Esophagus muscularis mucosa (tissue), 4 donors: Measurements from ENCODE around the gene MYO1E. TPM values are rescaled to one million over a fixed set of nuclear protein-coding genes. Genes with fewer than 3 reads are reported as not detected.

Experiments used
- DNase-seq: peaks from one replicate; pipeline ENCODE4 v3.0.0-alpha.2; 2017; ENCODE audit errors: extremely low spot score
- H3K27ac ChIP-seq, 4 donors: fragments of 200-600 bp; sonication (generic); replicated peaks in 1 of 4; 1 replicate in 3 of 4; 2 replicates in 1 of 4; pipeline ENCODE4 v1.5.1; 2016 to 2019; ENCODE audit warnings: mild to moderate bottlenecking in 1 of 4
- H3K27me3 ChIP-seq, 4 donors: fragments of 200-600 bp; sonication (generic); one replicate each; pipeline versions ENCODE4 v1.5.1 to v1.6.0; 2016 to 2019
- H3K36me3 ChIP-seq, 4 donors: fragments of 200-600 bp; sonication (generic); one replicate each; pipeline ENCODE4 v1.5.1; 2016 to 2019
- H3K4me1 ChIP-seq, 4 donors: fragments of 200-600 bp; sonication (generic); one replicate each; pipeline ENCODE4 v1.5.1; 2016 to 2019
- H3K4me3 ChIP-seq, 4 donors: fragments of 200-600 bp; sonication (generic); 1 replicate in 2 of 4; 2 replicates in 2 of 4; pipeline ENCODE4 v1.5.1; 2016 to 2019; ENCODE audit warnings: mild to moderate bottlenecking in 4 of 4, moderate library complexity in 1 of 4
- H3K9me3 ChIP-seq, 4 donors: fragments of 200-600 bp; sonication (generic); 1 replicate in 3 of 4; 2 replicates in 1 of 4; pipeline ENCODE4 v1.5.1; 2016 to 2019
- EP300 ChIP-seq: sonication (generic); formaldehyde crosslinking; IDR thresholded peaks from one replicate; pipeline ENCODE4 v1.6.1; 2017; ENCODE audit warnings: antibody characterized with exemption
- POLR2A ChIP-seq: fragments of 450-650 bp; IDR thresholded peaks from one replicate; pipeline ENCODE4 v1.6.1; 2017; ENCODE audit warnings: antibody characterized with exemption, moderate library complexity, mild to moderate bottlenecking, low read depth
- POLR2AphosphoS5 ChIP-seq, 2 donors: sonication (generic); formaldehyde crosslinking; IDR thresholded peaks; one replicate each; pipeline ENCODE4 v1.6.1; 2017; ENCODE audit warnings: antibody characterized with exemption in 2 of 2
- WGBS: methylation state at CpG from one replicate; pipeline ENCODE4 v1.1.5; 2018; 5-methylcytosine and 5-hydroxymethylcytosine counted together
- intact Hi-C: fragments of 100-400 bp; cut with DNase I; formaldehyde crosslinking; loops from one replicate; pipeline ENCODE4 v1.15.1; 2023
- total RNA-seq, 4 donors: library from RNA; depleted of rRNA; stranded (reverse); fragments of >200 nt; gene quantifications; one replicate each; pipeline versions ENCODE4 v1.1.0 to v1.2.1, GENCODE V29; 2016
- TF ChIP-seq, protein P1 (sequence below), 3 experiments: fragments of 200-600 bp in 2 of 3; fragments of 450-650 bp in 1 of 3; sonication (generic) in 2 of 3; IDR thresholded peaks; one replicate each; pipeline ENCODE4 v1.5.1; 2017 to 2019; ENCODE audit warnings: antibody characterized with exemption in 3 of 3, mild to moderate bottlenecking in 2 of 3, moderate library complexity in 1 of 3

MYO1E gene
- total RNA-seq, 4 donors from 2014 or later, result 32.7 to 39.9 (median 37.6) TPM

DNA sequence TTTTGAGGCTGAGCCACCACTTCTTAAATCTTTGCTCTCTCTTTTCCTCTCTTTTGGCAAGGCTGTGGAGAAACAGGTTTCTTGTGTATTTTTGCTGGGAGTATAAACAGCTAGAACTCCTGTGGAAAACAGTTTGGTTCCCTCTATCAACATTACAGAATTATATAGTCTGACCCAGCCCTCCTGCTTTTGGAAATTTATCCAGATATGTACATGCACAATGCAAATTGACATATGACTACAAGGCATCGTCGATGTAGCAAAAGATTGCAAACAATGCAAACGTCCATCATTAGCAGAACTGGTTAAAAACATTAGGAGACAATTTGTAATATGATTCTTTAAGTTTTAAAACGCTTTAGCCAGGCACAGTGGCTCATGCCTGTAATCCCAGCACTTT is 12.5 kb upstream of the MYO1E start:
- 72% methylated on average over 4 of the region's 4 CpGs for WGBS
- no peak overlapping the region for H3K4me3 ChIP-seq
- no peak overlapping the region for H3K27ac ChIP-seq
- H3K4me1 ChIP-seq, result no peaks in the 10 kb centered on the region
- DNase-seq, result no peak
- H3K9me3 ChIP-seq, result no peaks in the 10 kb centered on the region
- intact Hi-C loops, result no loop called here
- TF ChIP-seq POLR2A (no peak), POLR2AphosphoS5 (IDR thresholded peaks at IDR 0.05) (no peak), EP300 (no peak)
- TF ChIP-seq, protein P1, sequence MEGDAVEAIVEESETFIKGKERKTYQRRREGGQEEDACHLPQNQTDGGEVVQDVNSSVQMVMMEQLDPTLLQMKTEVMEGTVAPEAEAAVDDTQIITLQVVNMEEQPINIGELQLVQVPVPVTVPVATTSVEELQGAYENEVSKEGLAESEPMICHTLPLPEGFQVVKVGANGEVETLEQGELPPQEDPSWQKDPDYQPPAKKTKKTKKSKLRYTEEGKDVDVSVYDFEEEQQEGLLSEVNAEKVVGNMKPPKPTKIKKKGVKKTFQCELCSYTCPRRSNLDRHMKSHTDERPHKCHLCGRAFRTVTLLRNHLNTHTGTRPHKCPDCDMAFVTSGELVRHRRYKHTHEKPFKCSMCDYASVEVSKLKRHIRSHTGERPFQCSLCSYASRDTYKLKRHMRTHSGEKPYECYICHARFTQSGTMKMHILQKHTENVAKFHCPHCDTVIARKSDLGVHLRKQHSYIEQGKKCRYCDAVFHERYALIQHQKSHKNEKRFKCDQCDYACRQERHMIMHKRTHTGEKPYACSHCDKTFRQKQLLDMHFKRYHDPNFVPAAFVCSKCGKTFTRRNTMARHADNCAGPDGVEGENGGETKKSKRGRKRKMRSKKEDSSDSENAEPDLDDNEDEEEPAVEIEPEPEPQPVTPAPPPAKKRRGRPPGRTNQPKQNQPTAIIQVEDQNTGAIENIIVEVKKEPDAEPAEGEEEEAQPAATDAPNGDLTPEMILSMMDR (IDR thresholded peaks at IDR 0.05), result no peak
- H3K36me3 ChIP-seq, result peaks cover 0 to 8% (median 0%) of the 10 kb centered on the region in 4 donors
- H3K27me3 ChIP-seq, result no peaks in the 10 kb centered on the region

- intact Hi-C loops, result no loop called here
- 90% methylated on average over 3 of the region's 3 CpGs for WGBS
Observed at GRCh38 chr15:59384507-59384906, 11.8 kb upstream of the MYO1E start.

GRCh38 chr15:59380902-59381610 is 8.4 kb upstream of the MYO1E start:
- no peak for TF ChIP-seq POLR2AphosphoS5 (IDR thresholded peaks at IDR 0.05)
- TF ChIP-seq POLR2A, result no peak
- no peak for TF ChIP-seq EP300
- TF ChIP-seq, protein P1 (IDR thresholded peaks at IDR 0.05), result no peak
- Histone ChIP-seq H3K9me3 (no peaks in the 10 kb centered on the region), H3K4me1 (no peaks in the 10 kb centered on the region), H3K27ac (no peak overlapping the region), H3K4me3 (no peak overlapping the region), H3K36me3 (peaks cover 0 to 8% (median 0%) of the 10 kb centered on the region in 4 donors), H3K27me3 (no peaks in the 10 kb centered on the region)
- intact Hi-C loops, result no loop called here
- WGBS, result 70% methylated on average over 7 of the region's 7 CpGs
- no peak for DNase-seq

More at GRCh38 chr15:59384507-59384906, 11.8 kb upstream of the MYO1E start:
- no peak for DNase-seq
- Histone ChIP-seq H3K9me3 (no peaks in the 10 kb centered on the region), H3K27ac (no peak overlapping the region), H3K36me3 (peaks cover 0 to 8% (median 0%) of the 10 kb centered on the region in 4 donors), H3K4me1 (no peaks in the 10 kb centered on the region), H3K27me3 (no peaks in the 10 kb centered on the region), H3K4me3 (no peak overlapping the region)
- TF ChIP-seq POLR2A (no peak), EP300 (no peak), POLR2AphosphoS5 (IDR thresholded peaks at IDR 0.05) (no peak)
- TF ChIP-seq, protein P1 (IDR thresholded peaks at IDR 0.05), result no peak

GRCh38 chr15:59379531-59379930 is 6.9 kb upstream of the MYO1E start:
- Histone ChIP-seq H3K36me3 (no peaks in the 10 kb centered on the region), H3K27me3 (no peaks in the 10 kb centered on the region), H3K27ac (no peak overlapping the region), H3K4me3 (no peak overlapping the region), H3K4me1 (no peaks in the 10 kb centered on the region), H3K9me3 (no peaks in the 10 kb centered on the region)
- no peak for DNase-seq
- no peak for TF ChIP-seq EP300
- TF ChIP-seq, protein P1 (IDR thresholded peaks at IDR 0.05), result no peak
- TF ChIP-seq POLR2A, result no peak
- TF ChIP-seq POLR2AphosphoS5 (IDR thresholded peaks at IDR 0.05), result no peak
- intact Hi-C loops, result no loop called here
- 97% methylated on average over 1 of the region's 1 CpG for WGBS

- TF ChIP-seq, protein P1 (IDR thresholded peaks at IDR 0.05), result no peak
- TF ChIP-seq EP300 (no peak), POLR2AphosphoS5 (IDR thresholded peaks at IDR 0.05) (no peak), POLR2A (no peak)
- H3K4me1 ChIP-seq, result no peaks in the 10 kb centered on the region
- H3K27ac ChIP-seq, result no peak overlapping the region
- no peaks in the 10 kb centered on the region for H3K27me3 ChIP-seq
- intact Hi-C loops, result no loop called here
- no peak overlapping the region for H3K4me3 ChIP-seq
- H3K9me3 ChIP-seq, result no peaks in the 10 kb centered on the region
- no peak for DNase-seq
- no peaks in the 10 kb centered on the region for H3K36me3 ChIP-seq
Observed at GRCh38 chr15:59378855-59379254, 6.2 kb upstream of the MYO1E start.
